Stimulated activated CD8-positive, alpha-beta memory T cell treated with anti-CD3 and anti-CD28 coated beads, Interleukin-4, amount 100 ng/mL, for 24 hours (primary cell): ENCODE data around the gene HSD3B2.
"Not testable (repeated sequence)": the region's sequence is repeated elsewhere in the genome, so short reads cannot be mapped to it uniquely, and the experiment has no call there.

Experiments
- DNase-seq: peaks from one replicate; pipeline ENCODE4 v3.0.0-alpha.2; 2020; ENCODE audit warnings: low read depth

HSD3B2 gene

GRCh38 chr1:119414950-119415349 lies at the start of gene HSD3B2:
TSS of gene HSD3B2 (plus strand) at chr1:119415150. CDS start at chr1:119415420, 270 bp downstream.
- DNase-seq = no peak

- DNase-seq = no peak
Observed at GRCh38 chr1:119366424-119366823, 48.5 kb upstream of the HSD3B2 start.

- DNase-seq = no peak
Observed at GRCh38 chr1:119367432-119368124, 47.4 kb upstream of the HSD3B2 start.

- no peak for DNase-seq
Observed at GRCh38 chr1:119368554-119368953, 46.4 kb upstream of the HSD3B2 start, which contains the start of gene HAO2. TSS of gene HAO2 (plus strand) at chr1:119368785. CDS start at chr1:119381086, 12,301 bp downstream.

GRCh38 chr1:119370748-119371147 lies 44.2 kb upstream of the HSD3B2 start:
- no peak for DNase-seq

DNA sequence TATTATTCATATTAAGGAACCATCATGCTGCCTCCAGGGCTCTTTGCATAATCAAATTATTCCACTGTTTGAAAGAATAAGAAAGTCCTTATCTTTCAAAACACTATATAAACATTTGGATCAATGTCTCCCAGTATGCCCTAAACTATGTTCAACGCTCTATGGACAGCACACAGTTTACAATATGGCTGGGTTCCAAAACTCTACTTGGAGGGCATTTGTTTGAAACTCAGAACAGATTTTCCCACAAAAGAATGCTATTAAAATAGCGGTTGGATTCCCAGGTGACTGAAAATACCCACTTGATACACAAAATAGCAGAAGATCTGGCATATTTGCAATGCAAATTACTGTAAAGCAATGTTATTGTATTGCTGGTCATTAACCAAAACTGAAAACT lies 43.1 kb upstream of the HSD3B2 start:
- DNase-seq = no peak

DNA sequence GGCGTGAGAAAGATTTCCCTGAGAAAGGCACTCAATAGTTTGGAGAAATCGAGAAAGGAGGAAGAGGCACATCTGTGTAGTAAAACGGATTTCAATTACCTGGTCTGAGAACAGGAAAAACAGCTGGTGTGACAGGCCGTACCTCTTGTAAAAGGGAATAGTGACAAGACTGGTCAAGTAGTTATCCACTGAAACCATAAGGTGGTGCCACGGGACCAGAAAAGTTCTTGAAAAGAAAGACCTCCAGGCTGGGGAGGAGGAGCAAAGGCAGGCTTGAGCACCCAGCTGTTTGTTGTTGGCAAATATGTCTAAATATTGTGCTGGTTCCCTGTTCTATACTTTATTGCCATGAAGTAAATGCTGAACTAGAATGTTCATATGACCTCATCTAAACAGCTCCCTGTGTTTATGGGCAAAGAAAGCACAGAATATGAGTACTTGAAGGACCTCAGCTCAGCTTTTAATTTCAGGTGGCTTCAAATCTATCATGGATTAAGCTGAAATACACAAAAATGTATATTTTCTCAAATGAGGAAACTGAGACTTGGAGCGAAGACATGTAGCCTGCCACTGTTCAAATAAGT lies 42.4 kb upstream of the HSD3B2 start:
- DNase-seq = no peak

- DNase-seq = no peak
Observed at GRCh38 chr1:119373465-119373864, 41.5 kb upstream of the HSD3B2 start.

DNA sequence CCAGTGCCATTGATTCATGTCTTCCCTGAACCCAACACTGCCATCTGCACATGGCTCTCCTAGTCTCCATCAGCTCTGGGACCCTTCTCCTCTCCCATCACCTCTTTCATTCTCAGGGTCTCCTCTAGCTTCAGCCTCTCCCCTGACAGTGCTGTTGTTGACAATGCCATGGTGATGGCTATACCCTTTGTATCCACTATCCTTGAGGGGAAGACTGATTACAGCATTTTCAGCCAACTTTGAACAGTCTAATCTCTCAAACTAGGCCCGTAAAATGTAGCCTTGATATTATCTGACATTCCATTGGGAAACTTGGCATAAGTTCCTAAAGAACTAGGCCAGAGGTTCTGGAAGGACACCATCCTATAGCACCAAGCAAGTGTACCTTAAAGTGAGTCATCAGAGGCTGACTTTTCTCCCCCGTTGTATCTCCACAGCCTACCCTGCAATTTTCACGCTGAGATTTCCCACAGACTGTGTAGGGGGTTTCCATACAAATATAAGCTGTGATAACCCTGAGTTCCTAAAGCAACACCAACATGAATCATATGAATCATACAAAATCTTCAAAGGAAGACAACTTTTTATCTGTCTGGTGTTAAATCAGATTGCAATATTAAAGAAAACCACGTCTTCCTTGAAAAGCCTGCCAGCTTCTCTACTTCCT lies 40.6 kb upstream of the HSD3B2 start:
- DNase-seq = no peak

DNA sequence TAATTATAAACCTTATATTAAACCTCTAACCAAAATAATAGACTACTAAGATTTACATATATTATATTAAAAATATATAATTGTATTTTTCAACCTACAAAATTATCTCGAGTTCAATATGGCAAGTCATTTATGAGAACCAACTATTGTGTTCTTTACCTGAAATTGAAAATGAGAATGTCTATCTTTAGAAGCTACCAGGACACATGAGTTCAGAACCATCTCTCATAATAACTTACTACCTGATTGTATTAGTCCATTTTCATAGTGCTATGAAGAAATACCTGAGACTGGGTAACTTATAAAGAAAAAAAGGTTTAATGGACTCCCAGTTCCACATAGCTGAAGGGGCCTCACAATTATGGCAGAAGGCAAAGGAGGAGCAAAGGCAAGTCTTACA lies 39.6 kb upstream of the HSD3B2 start:
- DNase-seq = no peak

GRCh38 chr1:119376594-119376993 lies 38.4 kb upstream of the HSD3B2 start:
- DNase-seq = no peak

DNA sequence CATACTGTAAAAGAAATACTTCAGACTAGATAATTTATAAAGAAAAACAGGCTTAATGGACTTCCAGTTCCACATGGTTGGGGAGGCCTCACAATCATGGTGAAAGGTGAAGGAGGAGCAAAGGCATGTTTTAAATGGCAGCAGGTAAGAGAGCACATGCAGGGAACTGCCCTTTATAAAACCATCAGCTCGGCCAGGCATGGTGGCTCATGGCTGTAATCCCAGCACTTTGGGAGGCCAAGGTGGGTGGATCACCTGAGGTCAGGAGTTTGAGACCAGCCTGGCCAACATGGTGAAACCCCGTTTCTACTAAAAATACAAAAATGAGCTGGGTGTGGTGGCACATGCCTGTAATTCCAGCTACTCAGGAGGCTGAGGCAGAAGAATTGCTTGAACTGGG lies 37.4 kb upstream of the HSD3B2 start:
- not testable (repeated sequence) for DNase-seq

DNA sequence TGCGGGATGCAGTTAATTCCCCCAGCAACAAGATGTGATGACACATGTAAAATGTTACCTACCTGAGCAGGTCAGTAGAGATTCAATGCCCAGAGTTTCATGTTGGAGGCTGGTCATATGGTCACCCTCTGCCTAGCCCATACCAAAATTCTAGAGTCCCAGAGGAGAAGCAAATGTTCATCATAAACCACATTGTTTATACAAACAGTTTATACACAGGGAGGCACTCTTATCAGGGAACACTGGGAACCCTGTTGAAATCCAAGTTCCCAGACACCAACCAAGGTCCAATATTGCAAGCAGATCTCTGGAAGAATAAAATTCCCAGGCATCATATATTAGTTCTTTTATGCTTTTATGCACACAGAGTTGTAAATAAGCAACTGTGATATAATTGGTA lies 35.8 kb upstream of the HSD3B2 start:
- no peak for DNase-seq

DNA sequence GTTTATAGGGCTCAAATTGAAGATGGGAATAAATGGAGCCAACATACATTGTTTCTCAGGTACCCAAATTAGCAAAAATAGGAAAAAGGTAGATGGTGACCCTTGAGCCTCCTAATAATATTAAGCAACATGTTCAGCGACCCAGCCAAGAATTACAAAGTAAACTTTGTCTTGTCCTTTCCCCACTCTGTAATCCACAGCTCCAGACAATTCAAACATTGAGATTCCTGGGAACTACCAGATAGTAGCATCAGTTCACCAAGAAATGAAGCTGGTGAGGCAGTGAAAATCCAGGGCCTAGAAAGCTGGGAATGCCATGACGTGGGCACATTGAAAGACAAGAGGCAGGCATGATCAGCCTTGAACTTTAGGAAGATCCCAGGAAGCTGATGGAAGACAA lies 34.6 kb upstream of the HSD3B2 start:
- DNase-seq = no peak

GRCh38 chr1:119380983-119381662 lies 33.8 kb upstream of the HSD3B2 start:
- DNase-seq = no peak

DNA sequence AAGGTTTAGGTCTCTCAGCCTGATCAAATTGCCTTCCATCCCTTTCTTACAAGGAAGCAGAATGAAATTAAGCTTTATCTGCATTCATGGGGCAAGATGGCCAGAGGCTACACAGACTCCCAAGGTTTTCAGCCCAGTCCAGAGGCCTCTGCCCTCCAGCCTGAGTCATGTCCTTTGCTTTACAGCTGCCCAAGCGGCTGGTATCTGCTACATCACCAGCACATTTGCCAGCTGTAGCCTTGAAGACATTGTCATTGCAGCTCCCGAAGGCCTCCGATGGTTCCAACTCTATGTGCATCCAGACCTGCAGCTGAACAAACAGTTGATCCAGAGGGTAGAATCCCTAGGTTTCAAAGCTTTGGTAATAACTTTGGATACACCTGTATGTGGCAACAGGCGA lies 30.4 kb upstream of the HSD3B2 start:
- DNase-seq = no peak

- no peak for DNase-seq
Observed at GRCh38 chr1:119385650-119386049, 29.3 kb upstream of the HSD3B2 start.

GRCh38 chr1:119387858-119388257 lies 27.1 kb upstream of the HSD3B2 start:
- DNase-seq = no peak

GRCh38 chr1:119388450-119388849 lies 26.5 kb upstream of the HSD3B2 start:
- no peak for DNase-seq

DNA sequence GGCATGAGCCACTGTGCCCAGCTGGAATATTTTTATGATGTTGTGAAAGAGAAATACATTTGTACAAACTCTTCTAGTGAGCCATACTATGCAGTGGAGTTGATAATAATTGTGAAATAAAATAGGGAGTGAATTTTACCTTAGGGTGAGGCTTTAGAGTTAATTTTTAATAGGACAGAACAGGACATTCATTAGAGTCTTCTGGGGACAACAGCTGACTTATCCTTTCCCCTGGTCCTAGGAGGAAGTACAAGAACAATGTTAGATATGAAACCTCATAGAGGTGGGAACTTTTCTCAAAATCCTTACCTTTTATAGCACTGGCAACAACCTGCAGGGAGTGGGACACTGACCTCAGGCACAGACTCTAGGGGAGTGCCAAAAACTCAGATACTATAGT lies 24.4 kb upstream of the HSD3B2 start:
- no peak for DNase-seq

DNA sequence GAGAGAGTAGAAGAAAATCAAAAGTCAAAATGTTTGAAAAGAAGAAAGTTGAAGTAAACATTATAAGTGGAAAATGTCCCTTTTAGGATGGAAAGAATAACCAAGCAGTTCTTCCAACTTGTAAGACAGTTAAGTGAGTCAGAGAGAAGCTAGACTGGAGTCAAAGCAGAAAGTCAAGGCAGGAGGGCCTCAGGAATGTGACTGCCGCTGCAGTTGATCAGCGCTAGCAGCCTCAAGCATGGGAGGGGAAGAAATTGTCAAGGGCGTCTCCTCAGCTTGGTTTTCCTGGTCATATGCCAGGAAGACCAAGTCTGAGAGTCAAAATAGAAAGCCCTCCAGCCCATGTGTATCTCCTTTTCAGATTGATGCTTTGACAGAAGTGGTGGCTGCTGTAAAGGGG lies 23.2 kb upstream of the HSD3B2 start:
- DNase-seq = no peak

GRCh38 chr1:119394085-119394484 lies 20.9 kb upstream of the HSD3B2 start:
- no peak for DNase-seq

DNA sequence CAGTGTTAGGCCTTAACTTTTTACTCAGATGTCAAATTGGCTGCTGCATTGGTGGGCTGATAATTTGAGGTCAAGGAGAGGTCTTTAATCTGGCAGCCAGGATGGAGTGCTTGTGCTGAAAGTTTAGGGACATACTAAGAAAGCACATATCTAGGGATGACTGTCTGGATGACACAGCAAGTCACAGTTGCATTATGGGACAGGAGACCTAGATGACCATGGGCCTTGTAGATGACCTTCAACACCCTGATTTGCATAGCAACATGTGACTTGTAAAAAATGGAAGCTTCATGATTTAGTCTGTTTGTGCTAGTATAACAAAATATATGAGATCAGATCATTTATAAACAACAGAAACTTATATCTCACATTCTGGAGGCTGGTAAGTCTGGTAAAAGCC lies 18.0 kb upstream of the HSD3B2 start:
- DNase-seq = no peak
